ENCODE data around the gene CLDN4. TPM values are rescaled to one million over a fixed set of nuclear protein-coding genes. Genes with fewer than 3 reads are reported as not detected.

CLDN4 gene
- total and polyA plus RNA-seq, 4 donors = 0.37 to 2.0 (median 1.3) TPM

GRCh38 chr7:73838642-73839041, 7.8 kb downstream of the CLDN4 start:
- H3K36me3 ChIP-seq (ENCODE audit: control insufficient read depth in 4 of 4, insufficient read depth in 3 of 4, low read depth in 1 of 4, low read length in 3 of 4) = no peaks in the 10 kb centered on the region
- no peak overlapping the region for H3K4me3 ChIP-seq (ENCODE audit: low read depth in 1 of 3, low read length in 3 of 3)
- no peaks in the 10 kb centered on the region for H3K9me3 ChIP-seq (ENCODE audit: control insufficient read depth in 4 of 4, low read length in 3 of 4)
- 80% methylated on average over 6 of the region's 6 CpGs for WGBS
- no peak for DNase-seq (ENCODE audit: low spot score)
- H3K27ac ChIP-seq (ENCODE audit: low read depth in 1 of 2, low read length in 2 of 2) = no peak overlapping the region
- no peaks in the 10 kb centered on the region for H3K27me3 ChIP-seq (ENCODE audit: control insufficient read depth in 4 of 4, insufficient read depth in 4 of 4, low read length in 3 of 4)
- TF ChIP-seq, protein P1, sequence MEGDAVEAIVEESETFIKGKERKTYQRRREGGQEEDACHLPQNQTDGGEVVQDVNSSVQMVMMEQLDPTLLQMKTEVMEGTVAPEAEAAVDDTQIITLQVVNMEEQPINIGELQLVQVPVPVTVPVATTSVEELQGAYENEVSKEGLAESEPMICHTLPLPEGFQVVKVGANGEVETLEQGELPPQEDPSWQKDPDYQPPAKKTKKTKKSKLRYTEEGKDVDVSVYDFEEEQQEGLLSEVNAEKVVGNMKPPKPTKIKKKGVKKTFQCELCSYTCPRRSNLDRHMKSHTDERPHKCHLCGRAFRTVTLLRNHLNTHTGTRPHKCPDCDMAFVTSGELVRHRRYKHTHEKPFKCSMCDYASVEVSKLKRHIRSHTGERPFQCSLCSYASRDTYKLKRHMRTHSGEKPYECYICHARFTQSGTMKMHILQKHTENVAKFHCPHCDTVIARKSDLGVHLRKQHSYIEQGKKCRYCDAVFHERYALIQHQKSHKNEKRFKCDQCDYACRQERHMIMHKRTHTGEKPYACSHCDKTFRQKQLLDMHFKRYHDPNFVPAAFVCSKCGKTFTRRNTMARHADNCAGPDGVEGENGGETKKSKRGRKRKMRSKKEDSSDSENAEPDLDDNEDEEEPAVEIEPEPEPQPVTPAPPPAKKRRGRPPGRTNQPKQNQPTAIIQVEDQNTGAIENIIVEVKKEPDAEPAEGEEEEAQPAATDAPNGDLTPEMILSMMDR (IDR thresholded peaks at IDR 0.05; ENCODE audit: low read depth, low read length, missing input control) = no peak
- TF ChIP-seq FOXA1 (IDR thresholded peaks at IDR 0.05) (no peak), TAF1 (conservative IDR thresholded peaks at IDR 0.05) (no peak), GABPA (IDR thresholded peaks at IDR 0.05 in 1 of 2, conservative IDR thresholded peaks at IDR 0.05 in 1 of 2) (no peak), SP1 (IDR thresholded peaks at IDR 0.05) (no peak), MAX (IDR thresholded peaks at IDR 0.05) (no peak), NR2F2 (IDR thresholded peaks at IDR 0.05) (no peak), JUND (IDR thresholded peaks at IDR 0.05) (no peak), YY1 (IDR thresholded peaks at IDR 0.05) (no peak), RXRA (IDR thresholded peaks at IDR 0.05) (no peak), HNF4G (IDR thresholded peaks at IDR 0.05) (no peak), RAD21 (IDR thresholded peaks at IDR 0.05) (no peak), HNF4A (conservative IDR thresholded peaks at IDR 0.05) (no peak), EGR1 (IDR thresholded peaks at IDR 0.05; ENCODE audit: low read depth in 2 of 2) (no peak), ZBTB33 (IDR thresholded peaks at IDR 0.05) (no peak), REST (IDR thresholded peaks at IDR 0.05) (no peak), FOXA2 (IDR thresholded peaks at IDR 0.05) (no peak)
- TF ChIP-seq, protein P2, sequence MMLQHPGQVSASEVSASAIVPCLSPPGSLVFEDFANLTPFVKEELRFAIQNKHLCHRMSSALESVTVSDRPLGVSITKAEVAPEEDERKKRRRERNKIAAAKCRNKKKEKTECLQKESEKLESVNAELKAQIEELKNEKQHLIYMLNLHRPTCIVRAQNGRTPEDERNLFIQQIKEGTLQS (IDR thresholded peaks at IDR 0.05) = no peak
- H3K4me1 ChIP-seq (ENCODE audit: control insufficient read depth in 4 of 4, insufficient read depth in 4 of 4, low read length in 3 of 4) = peaks cover 0 to 8% (median 4%) of the 10 kb centered on the region in 4 donors
- no peak overlapping the region for H3K9ac ChIP-seq (ENCODE audit: low read depth in 1 of 2, low read length in 2 of 2)

Measured in liver (tissue), 9 donors.